BE2C (cell line): Measurements from ENCODE around the gene LRRC4C.

Experiments
- DNase-seq: peaks from one replicate; pipeline ENCODE4 v3.0.0-alpha.2; 2020
- H3K27me3 ChIP-seq: fragments of 250-450 bp; sonication (Bioruptor Pico); 2 replicates; pipeline ENCODE4 v1.5.1; 2020; ENCODE audit warnings: mild to moderate bottlenecking
- H3K36me3 ChIP-seq: fragments of 250-450 bp; sonication (Bioruptor Pico); 2 replicates; pipeline ENCODE4 v1.5.1; 2020; ENCODE audit warnings: mild to moderate bottlenecking
- H3K4me1 ChIP-seq: fragments of 250-450 bp; sonication (Bioruptor Pico); 2 replicates; pipeline ENCODE4 v1.5.1; 2020
- H3K4me3 ChIP-seq: 2 replicates; pipeline ENCODE4 v1.5.1; 2011; ENCODE audit warnings: low read depth, low read length
- H3K9me3 ChIP-seq: fragments of 250-450 bp; sonication (Bioruptor Pico); 2 replicates; pipeline ENCODE4 v1.5.1; 2020
- TF ChIP-seq, protein P1 (sequence below): IDR thresholded peaks from 2 replicates; pipeline ENCODE4 v1.5.1; 2012; ENCODE audit warnings: mild to moderate bottlenecking, low read depth, low read length

Gene LRRC4C

DNA sequence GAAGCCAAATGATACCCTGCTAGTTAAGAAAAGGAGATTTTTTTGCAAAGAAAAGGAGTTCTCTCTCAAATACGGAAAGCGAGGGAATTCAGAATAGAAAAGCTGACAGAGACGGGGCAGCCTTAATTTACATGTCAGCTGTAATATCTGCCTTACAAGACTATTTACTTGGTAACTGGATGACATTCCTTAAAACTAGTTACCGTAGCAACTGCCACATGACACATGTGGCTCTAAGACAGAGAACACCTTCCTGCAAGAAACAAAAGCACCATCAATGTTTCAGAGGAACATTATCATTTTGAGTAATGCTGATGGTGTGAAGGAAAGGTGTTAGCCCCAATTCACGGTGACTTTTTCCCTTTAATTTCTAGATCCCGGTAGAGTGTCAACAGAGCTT lies 222.1 kb downstream of the LRRC4C start:
- TF ChIP-seq, protein P1, sequence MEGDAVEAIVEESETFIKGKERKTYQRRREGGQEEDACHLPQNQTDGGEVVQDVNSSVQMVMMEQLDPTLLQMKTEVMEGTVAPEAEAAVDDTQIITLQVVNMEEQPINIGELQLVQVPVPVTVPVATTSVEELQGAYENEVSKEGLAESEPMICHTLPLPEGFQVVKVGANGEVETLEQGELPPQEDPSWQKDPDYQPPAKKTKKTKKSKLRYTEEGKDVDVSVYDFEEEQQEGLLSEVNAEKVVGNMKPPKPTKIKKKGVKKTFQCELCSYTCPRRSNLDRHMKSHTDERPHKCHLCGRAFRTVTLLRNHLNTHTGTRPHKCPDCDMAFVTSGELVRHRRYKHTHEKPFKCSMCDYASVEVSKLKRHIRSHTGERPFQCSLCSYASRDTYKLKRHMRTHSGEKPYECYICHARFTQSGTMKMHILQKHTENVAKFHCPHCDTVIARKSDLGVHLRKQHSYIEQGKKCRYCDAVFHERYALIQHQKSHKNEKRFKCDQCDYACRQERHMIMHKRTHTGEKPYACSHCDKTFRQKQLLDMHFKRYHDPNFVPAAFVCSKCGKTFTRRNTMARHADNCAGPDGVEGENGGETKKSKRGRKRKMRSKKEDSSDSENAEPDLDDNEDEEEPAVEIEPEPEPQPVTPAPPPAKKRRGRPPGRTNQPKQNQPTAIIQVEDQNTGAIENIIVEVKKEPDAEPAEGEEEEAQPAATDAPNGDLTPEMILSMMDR, result no peak
- no peaks in the 10 kb centered on the region for H3K27me3 ChIP-seq
- no peaks in the 10 kb centered on the region for H3K9me3 ChIP-seq

DNA sequence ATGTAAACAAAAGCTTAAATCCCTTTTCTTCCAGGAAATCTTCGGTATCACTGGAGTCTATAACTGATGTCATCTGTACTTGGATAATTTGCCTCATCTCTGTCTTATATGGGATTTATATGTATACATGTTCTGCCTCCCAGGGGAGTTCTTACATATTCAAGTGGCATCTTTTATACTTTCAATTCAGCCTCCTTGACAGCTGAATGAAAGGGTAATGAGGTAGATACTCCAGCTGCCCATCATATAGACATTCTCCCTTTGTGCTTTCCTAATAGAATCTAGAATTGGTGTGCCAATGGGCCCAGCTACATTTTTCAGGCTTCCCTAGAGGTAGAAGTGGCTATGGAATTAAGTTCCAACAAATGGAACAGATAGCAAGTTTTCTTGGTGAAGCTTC lies 223.8 kb downstream of the LRRC4C start:
- TF ChIP-seq, protein P1, result no peak
- Histone ChIP-seq H3K4me1 (no peaks in the 10 kb centered on the region), H3K4me3 (no peak overlapping the region), H3K9me3 (no peaks in the 10 kb centered on the region), H3K36me3 (no peaks in the 10 kb centered on the region), H3K27me3 (no peaks in the 10 kb centered on the region)
- no peak for DNase-seq

More for the DNA sequence above, 222.1 kb downstream of the LRRC4C start:
- Histone ChIP-seq H3K4me1 (no peaks in the 10 kb centered on the region), H3K4me3 (no peak overlapping the region), H3K36me3 (no peaks in the 10 kb centered on the region)
- no peak for DNase-seq

- TF ChIP-seq, protein P1, result no peak
- DNase-seq, result no peak
- H3K27me3 ChIP-seq, result no peaks in the 10 kb centered on the region
- no peaks in the 10 kb centered on the region for H3K36me3 ChIP-seq
- no peaks in the 10 kb centered on the region for H3K4me1 ChIP-seq
- no peak overlapping the region for H3K4me3 ChIP-seq
- H3K9me3 ChIP-seq, result no peaks in the 10 kb centered on the region
These were observed 233.4 kb downstream of the LRRC4C start for GRCh38 chr11:41225856-41226633.

GRCh38 chr11:41222236-41222635 lies 237.2 kb downstream of the LRRC4C start:
- Histone ChIP-seq H3K4me3 (no peak overlapping the region), H3K27me3 (no peaks in the 10 kb centered on the region), H3K36me3 (no peaks in the 10 kb centered on the region), H3K9me3 (no peaks in the 10 kb centered on the region), H3K4me1 (no peaks in the 10 kb centered on the region)
- TF ChIP-seq, protein P1, result no peak
- no peak for DNase-seq

- TF ChIP-seq, protein P1, result no peak
- Histone ChIP-seq H3K27me3 (no peaks in the 10 kb centered on the region), H3K36me3 (no peaks in the 10 kb centered on the region), H3K9me3 (no peaks in the 10 kb centered on the region), H3K4me1 (no peaks in the 10 kb centered on the region), H3K4me3 (no peak overlapping the region)
- DNase-seq, result no peak
These were observed 253.1 kb downstream of the LRRC4C start for GRCh38 chr11:41206388-41206787.

DNA sequence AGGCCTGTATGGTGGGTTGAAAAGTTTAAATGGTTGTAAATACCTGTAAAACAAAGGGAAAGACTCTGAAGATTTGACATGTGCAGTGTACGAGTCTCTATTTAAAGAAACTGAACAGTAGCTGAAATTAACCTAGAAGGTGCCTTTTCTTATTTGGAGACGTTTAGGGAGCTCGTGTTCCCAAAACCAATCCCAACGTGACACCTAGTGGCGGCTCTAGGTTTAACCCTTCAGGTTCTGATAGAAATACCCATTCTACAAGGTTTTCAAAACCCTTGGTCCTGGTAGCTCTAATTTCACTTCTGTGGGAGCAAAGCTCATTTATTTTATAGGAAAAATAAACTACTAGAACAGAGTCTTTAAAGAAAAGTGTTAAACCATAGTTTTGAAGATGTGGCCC lies 258.3 kb downstream of the LRRC4C start:
- H3K4me1 ChIP-seq, result no peaks in the 10 kb centered on the region
- TF ChIP-seq, protein P1, result peak; percentile 56
- H3K9me3 ChIP-seq, result no peaks in the 10 kb centered on the region
- DNase-seq, result peak; percentile 41
- no peaks in the 10 kb centered on the region for H3K36me3 ChIP-seq
- H3K4me3 ChIP-seq, result no peak overlapping the region
- H3K27me3 ChIP-seq, result no peaks in the 10 kb centered on the region
